Esophagus squamous epithelium (tissue), 5 donors: ENCODE measurements around the gene SNCB. TPM values are rescaled to one million over a fixed set of nuclear protein-coding genes. Genes with fewer than 3 reads are reported as not detected.

Experiments used
- DNase-seq: peaks from one replicate; lab custom pipeline; 2025; lab: John Stamatoyannopoulos, UW
- H3K27ac ChIP-seq, 4 donors: fragments of 200-600 bp; sonication (generic); one replicate each; pipeline ENCODE4 v1.5.1; 2016 to 2019; ENCODE audit warnings: mild to moderate bottlenecking in 1 of 4
- H3K27me3 ChIP-seq, 4 donors: fragments of 200-600 bp; sonication (generic); 1 replicate in 3 of 4; 2 replicates in 1 of 4; pipeline versions ENCODE4 v1.5.1 to v1.6.0; 2017 to 2021; ENCODE audit warnings: antibody characterized with exemption in 1 of 4
- H3K36me3 ChIP-seq, 3 donors: fragments of 200-600 bp; sonication (generic); one replicate each; pipeline ENCODE4 v1.5.1; 2016 to 2019
- H3K4me1 ChIP-seq, 3 donors: fragments of 200-600 bp; sonication (generic); one replicate each; pipeline ENCODE4 v1.5.1; 2017 to 2019
- H3K4me3 ChIP-seq, 4 donors: fragments of 200-600 bp; sonication (generic); 1 replicate in 3 of 4; 2 replicates in 1 of 4; pipeline ENCODE4 v1.5.1; 2016 to 2019; ENCODE audit warnings: mild to moderate bottlenecking in 2 of 4, moderate library complexity in 1 of 4
- H3K9me3 ChIP-seq, 3 donors: fragments of 200-600 bp; sonication (generic); one replicate each; pipeline ENCODE4 v1.5.1; 2016 to 2019
- POLR2A ChIP-seq, 4 donors: fragments of 450-650 bp; IDR thresholded peaks; one replicate each; pipeline ENCODE4 v1.6.1; 2017; ENCODE audit warnings: antibody characterized with exemption in 4 of 4, mild to moderate bottlenecking in 4 of 4, moderate library complexity in 3 of 4
- WGBS, 2 donors: methylation state at CpG; one replicate each; pipeline ENCODE4 v1.1.5; 2018; 5-methylcytosine and 5-hydroxymethylcytosine counted together
- intact Hi-C: fragments of 100-400 bp; cut with DNase I; formaldehyde crosslinking; loops from one replicate; pipeline ENCODE4 v1.15.0; 2022
- total RNA-seq, 4 donors: library from RNA; depleted of rRNA; stranded (reverse); fragments of >200 nt; gene quantifications; one replicate each; pipeline ENCODE4 v1.1.0, GENCODE V29; 2016
- TF ChIP-seq, protein P1 (sequence below), 6 experiments: fragments of 450-650 bp in 4 of 6; fragments of 200-600 bp in 2 of 6; sonication (generic) in 2 of 6; IDR thresholded peaks; one replicate each; pipeline ENCODE4 v1.5.1; 2016 to 2019; ENCODE audit warnings: antibody characterized with exemption in 6 of 6, mild to moderate bottlenecking in 4 of 6, moderate library complexity in 4 of 6
- donor health status: DM: yes; HTN: yes; CAD: no.

SNCB gene
- total RNA-seq, 4 donors from 2014 or later: not detected

DNA sequence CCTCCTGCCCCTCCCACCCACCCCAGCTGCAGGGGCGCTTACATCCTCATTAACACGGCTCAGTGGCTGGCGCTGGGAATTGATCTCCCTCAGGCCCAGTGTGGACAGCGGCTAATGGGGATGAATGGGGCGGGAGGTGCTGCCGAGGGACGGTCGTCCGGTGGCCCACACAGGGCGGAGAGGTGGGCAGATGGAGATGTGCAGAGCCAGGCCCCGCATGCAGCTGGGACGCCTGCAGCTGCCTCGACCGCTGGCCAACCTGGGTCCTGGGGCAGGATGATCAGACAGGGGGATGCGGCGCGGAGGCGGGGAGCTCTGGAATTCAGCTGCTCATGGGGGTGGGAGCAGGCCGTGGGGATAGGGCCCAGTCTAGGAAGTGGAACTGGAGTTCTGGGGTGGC is 34.6 kb upstream of the SNCB start:
- TF ChIP-seq, protein P1, sequence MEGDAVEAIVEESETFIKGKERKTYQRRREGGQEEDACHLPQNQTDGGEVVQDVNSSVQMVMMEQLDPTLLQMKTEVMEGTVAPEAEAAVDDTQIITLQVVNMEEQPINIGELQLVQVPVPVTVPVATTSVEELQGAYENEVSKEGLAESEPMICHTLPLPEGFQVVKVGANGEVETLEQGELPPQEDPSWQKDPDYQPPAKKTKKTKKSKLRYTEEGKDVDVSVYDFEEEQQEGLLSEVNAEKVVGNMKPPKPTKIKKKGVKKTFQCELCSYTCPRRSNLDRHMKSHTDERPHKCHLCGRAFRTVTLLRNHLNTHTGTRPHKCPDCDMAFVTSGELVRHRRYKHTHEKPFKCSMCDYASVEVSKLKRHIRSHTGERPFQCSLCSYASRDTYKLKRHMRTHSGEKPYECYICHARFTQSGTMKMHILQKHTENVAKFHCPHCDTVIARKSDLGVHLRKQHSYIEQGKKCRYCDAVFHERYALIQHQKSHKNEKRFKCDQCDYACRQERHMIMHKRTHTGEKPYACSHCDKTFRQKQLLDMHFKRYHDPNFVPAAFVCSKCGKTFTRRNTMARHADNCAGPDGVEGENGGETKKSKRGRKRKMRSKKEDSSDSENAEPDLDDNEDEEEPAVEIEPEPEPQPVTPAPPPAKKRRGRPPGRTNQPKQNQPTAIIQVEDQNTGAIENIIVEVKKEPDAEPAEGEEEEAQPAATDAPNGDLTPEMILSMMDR (IDR thresholded peaks at IDR 0.05): no peak
- no peak for TF ChIP-seq POLR2A (IDR thresholded peaks at IDR 0.05)
- intact Hi-C loops: loop anchor here (10.0 kb wide), 1 partner anchor 290 kb away; no protein-coding TSS in a partner anchor
- Histone ChIP-seq H3K9me3 (no peaks in the 10 kb centered on the region), H3K4me1 (peaks cover 4 to 6% (median 5%) of the 10 kb centered on the region in 3 donors), H3K27me3 (peaks cover 0 to 70% (median 0%) of the 10 kb centered on the region in 4 donors), H3K36me3 (no peaks in the 10 kb centered on the region), H3K27ac (no peak overlapping the region), H3K4me3 (no peak overlapping the region)
- DNase-seq: no peak
- 38 to 47% methylated on average over 5 to 9 of the region's 19 CpGs for WGBS, 2 donors

DNA sequence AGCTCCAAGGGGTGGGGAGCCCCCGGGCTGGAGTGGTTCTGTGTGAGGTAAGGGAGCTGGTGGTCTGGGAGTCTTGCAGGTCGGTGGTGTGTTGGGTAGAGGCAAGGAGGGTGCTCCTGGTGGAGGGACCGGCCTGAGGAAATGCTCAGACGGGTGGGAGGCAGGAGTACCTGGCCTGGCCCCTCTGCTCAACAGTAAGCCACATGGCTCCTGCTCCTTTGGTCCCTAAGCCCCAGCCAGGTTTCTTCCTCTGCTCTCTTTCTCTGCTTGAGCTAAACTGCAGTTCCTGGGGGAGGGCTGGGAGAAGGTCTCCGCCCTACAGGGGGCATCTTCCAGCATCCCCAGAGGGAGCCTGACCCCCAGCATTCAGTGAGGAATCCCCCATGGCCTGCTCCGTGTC is 34.1 kb upstream of the SNCB start:
- H3K4me3 ChIP-seq: no peak overlapping the region
- peaks cover 4 to 6% (median 5%) of the 10 kb centered on the region in 3 donors for H3K4me1 ChIP-seq
- H3K27ac ChIP-seq: no peak overlapping the region
- no peaks in the 10 kb centered on the region for H3K9me3 ChIP-seq
- DNase-seq: no peak
- peaks cover 0 to 66% (median 0%) of the 10 kb centered on the region in 4 donors for H3K27me3 ChIP-seq
- 22% methylated on average over 4 of the region's 6 CpGs; no CpG with 5 or more reads in 1 of the 2 donors for WGBS, 2 donors
- no peak for TF ChIP-seq POLR2A (IDR thresholded peaks at IDR 0.05)
- TF ChIP-seq, protein P1 (IDR thresholded peaks at IDR 0.05): no peak
- H3K36me3 ChIP-seq: no peaks in the 10 kb centered on the region
- intact Hi-C loops: loop anchor here (10.0 kb wide), 1 partner anchor 290 kb away; no protein-coding TSS in a partner anchor

DNA sequence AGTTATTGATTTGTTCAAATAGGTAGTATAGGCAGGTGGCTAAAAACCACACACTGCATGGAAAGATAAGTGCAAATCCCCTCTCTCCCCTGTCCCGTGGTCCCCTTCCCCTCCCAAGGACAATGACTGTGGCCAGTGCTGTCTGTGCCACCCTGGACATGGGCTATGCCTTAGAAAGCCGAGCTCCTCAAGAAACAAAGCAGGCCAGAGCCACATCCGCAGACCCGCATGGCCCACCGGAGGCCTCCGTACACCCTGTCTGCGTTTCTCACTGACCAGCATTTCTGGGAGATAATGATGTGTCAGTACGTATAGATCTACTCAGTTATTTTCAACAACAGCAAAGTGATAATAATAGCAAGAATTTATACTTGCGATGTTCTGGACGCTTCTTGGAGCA is 33.2 kb upstream of the SNCB start:
- Histone ChIP-seq H3K27ac (no peak overlapping the region), H3K9me3 (no peaks in the 10 kb centered on the region), H3K4me1 (peaks cover 9 to 14% (median 10%) of the 10 kb centered on the region in 3 donors), H3K27me3 (peaks cover 0 to 57% (median 0%) of the 10 kb centered on the region in 4 donors), H3K4me3 (no peak overlapping the region), H3K36me3 (no peaks in the 10 kb centered on the region)
- TF ChIP-seq, protein P1 (IDR thresholded peaks at IDR 0.05): no peak
- no peak for TF ChIP-seq POLR2A (IDR thresholded peaks at IDR 0.05)
- WGBS, 2 donors: 75 to 78% methylated on average over 10 of the region's 10 CpGs
- intact Hi-C loops: loop anchor here (10.0 kb wide), 1 partner anchor 291 kb away; no protein-coding TSS in a partner anchor
- no peak for DNase-seq

DNA sequence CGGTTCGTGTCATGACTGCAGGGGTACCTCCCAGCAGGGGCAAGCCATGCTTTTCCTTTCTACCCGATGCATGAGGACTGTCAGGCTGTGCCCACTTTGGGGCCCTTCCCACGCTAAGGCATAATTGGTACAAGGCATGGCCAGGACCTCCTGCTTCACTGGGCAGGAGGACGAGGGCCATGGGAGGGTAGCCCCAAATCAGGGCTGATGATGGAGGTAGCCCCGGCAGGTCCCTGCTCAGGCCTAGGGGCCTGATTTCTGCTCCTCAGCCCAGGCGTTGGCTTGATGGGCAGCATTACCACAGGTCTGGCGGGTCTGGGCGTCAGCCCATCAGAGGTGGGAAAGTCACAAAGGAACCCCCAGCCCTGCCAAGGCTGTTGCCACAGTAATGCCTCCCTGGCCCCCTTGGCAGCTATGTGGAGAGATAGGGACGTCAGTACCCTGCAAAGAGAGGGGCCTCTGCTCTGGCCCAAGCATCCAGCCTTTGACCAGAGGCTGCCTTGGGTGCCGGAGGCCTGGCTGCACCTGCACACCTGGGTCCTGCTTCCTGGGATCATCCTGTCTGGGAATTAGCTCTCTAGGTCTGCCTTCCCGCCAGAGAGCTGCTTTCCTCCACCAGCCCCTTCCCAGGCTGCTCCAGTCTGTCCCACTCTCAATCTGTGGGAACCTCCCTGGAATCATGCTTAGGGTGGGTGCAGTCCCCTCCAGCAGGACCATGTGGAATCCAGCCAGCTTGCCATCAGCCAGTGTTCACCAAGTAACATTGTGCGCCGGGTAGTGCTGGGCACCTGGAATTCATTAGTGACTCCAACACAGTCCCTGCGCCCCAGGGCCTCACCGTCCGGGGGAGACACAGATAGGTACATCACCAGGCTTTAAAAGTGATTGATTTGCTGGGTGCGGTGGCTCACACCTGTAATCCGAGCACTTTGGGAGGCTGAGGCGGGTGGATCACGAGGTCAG is 32.3 kb upstream of the SNCB start:
- peaks cover 0 to 47% (median 0%) of the 10 kb centered on the region in 4 donors for H3K27me3 ChIP-seq
- TF ChIP-seq, protein P1 (IDR thresholded peaks at IDR 0.05): no peak
- no peak for TF ChIP-seq POLR2A (IDR thresholded peaks at IDR 0.05)
- intact Hi-C loops: loop anchor here (10.0 kb wide), 1 partner anchor 292 kb away; no protein-coding TSS in a partner anchor
- 73 to 79% methylated on average over 8 to 16 of the region's 21 CpGs for WGBS, 2 donors
- peaks cover 0 to 3% (median 0%) of the 10 kb centered on the region in 3 donors for H3K36me3 ChIP-seq
- no peak for DNase-seq
- peaks cover 13 to 22% (median 16%) of the 10 kb centered on the region in 3 donors for H3K4me1 ChIP-seq
- H3K4me3 ChIP-seq: no peak overlapping the region
- no peak overlapping the region for H3K27ac ChIP-seq
- no peaks in the 10 kb centered on the region for H3K9me3 ChIP-seq
